K562 (cell line): ENCODE measurements around the gene MVK. TPM values are rescaled to one million over a fixed set of nuclear protein-coding genes. Genes with fewer than 3 reads are reported as not detected.

Experiments used
- CHAMP1 ChIP-seq: fragments of 450-650 bp; IDR thresholded peaks from 2 replicates; pipeline ENCODE4 v1.6.1; 2016; ENCODE audit warnings: mild to moderate bottlenecking
- E2F5 ChIP-seq: sonication (generic); formaldehyde crosslinking; IDR thresholded peaks from 2 replicates; pipeline ENCODE4 v1.8.0; 2022; ENCODE audit warnings: mild to moderate bottlenecking, missing genetic modification reagents
- GABPA ChIP-seq: fragments of 200-800 bp; sonication (Bioruptor generic); conservative IDR thresholded peaks from 2 replicates; pipeline ENCODE4 v1.6.1; 2016; ENCODE audit warnings: low read depth, missing genetic modification characterization, missing compliant biosample characterization
- HMGN3 ChIP-seq: IDR thresholded peaks from 2 replicates; pipeline ENCODE4 v1.6.1; 2011; ENCODE audit warnings: borderline replicate concordance, low read depth, mild to moderate bottlenecking, mixed read lengths, low read length; ENCODE audit not compliant: insufficient read length; ENCODE audit errors: extremely low read depth
- IRF2 ChIP-seq: sonication (generic); formaldehyde crosslinking; IDR thresholded peaks from 2 replicates; pipeline ENCODE4 v1.8.1; 2022; ENCODE audit warnings: mild to moderate bottlenecking, missing genetic modification reagents
- MEF2D ChIP-seq: conservative IDR thresholded peaks from 2 replicates; pipeline ENCODE4 v1.6.1; 2016; ENCODE audit warnings: low read depth, missing genetic modification characterization, missing compliant biosample characterization
- NR4A1 ChIP-seq, 2 experiments: fragments of 250-450 bp in 1 of 2; fragments of 450-650 bp in 1 of 2; sonication (Bioruptor Pico) in 1 of 2; IDR thresholded peaks; 2 replicates each; pipeline versions ENCODE4 v1.4.0 to v1.6.1; 2016 to 2020; ENCODE audit warnings: mild to moderate bottlenecking in 2 of 2, missing compliant biosample characterization in 1 of 2, missing genetic modification characterization in 1 of 2, moderate library complexity in 1 of 2
- TEAD1 ChIP-seq, 2 experiments: fragments of 450-650 bp in 1 of 2; sonication (generic) in 1 of 2; formaldehyde crosslinking; IDR thresholded peaks; 2 replicates each; pipeline versions ENCODE4 v1.4.0 to v1.8.0; 2020 to 2022; ENCODE audit warnings: mild to moderate bottlenecking in 2 of 2, missing genetic modification reagents in 1 of 2
- YY1 ChIP-seq, 3 experiments: IDR thresholded peaks; 2 replicates each; pipeline ENCODE4 v1.6.1; 2011; ENCODE audit warnings: low read length in 2 of 3, mild to moderate bottlenecking in 2 of 3, moderate library complexity in 2 of 3, borderline replicate concordance in 1 of 3, control low read depth in 1 of 3, low read depth in 1 of 3; ENCODE audit not compliant: insufficient read depth in 3 of 3, insufficient replicate concordance in 2 of 3, control insufficient read depth in 1 of 3, insufficient read length in 1 of 3; ENCODE audit errors: extremely low read depth in 1 of 3
- ZNF407 ChIP-seq: fragments of 450-650 bp; IDR thresholded peaks from 2 replicates; pipeline ENCODE4 v1.6.1; 2016; ENCODE audit warnings: low read depth
- ZNF707 ChIP-seq: fragments of 250-450 bp; sonication (Bioruptor Pico); conservative IDR thresholded peaks from 2 replicates; pipeline ENCODE4 v1.8.0; 2022; ENCODE audit warnings: inconsistent platforms, mild to moderate bottlenecking, moderate library complexity
- polyA plus RNA-seq, 8 experiments: library from polyadenylated mRNA; depleted of rRNA in 4 of 8; stranded (reverse) in 5 of 8; unstranded in 3 of 8; fragments of >200 nt; fragmentation: Nextera tagmentation in 2 of 8; fragmentation: Illumina TruSeq in 1 of 8; extraction: Ambion mirVana in 2 of 8; extraction: Trizol in 1 of 8; gene quantifications; 2 replicates each; pipeline versions ENCODE4 v1.2.1 to v1.2.3, GENCODE V29; 2011 to 2014; ENCODE audit warnings: inconsistent platforms in 1 of 8, missing spikeins in 1 of 8
- total RNA-seq, 7 experiments: library from RNA; depleted of rRNA in 6 of 7; stranded (reverse); fragments of >200 nt in 6 of 7; fragmentation: Illumina TruSeq in 2 of 7; extraction: Trizol in 2 of 7; gene quantifications; 2 replicates each; pipeline versions ENCODE4 v1.2.1 to v1.2.3, GENCODE V29; 2011 to 2021; ENCODE audit warnings: low replicate concordance in 1 of 7

MVK gene
- total and polyA plus RNA-seq, 9 of the 15 experiments (the other 6 are each of a cell fraction or from before 2014, with no cell fraction given), result 0.41 to 33.6 (median 18.8) TPM

- TF ChIP-seq ZNF407 (peak; percentile 96), GABPA (tag) (peak; percentile 57), E2F5 (no peak), NR4A1 (CRISPR knock-in tag; IDR thresholded peaks at IDR 0.05) (peak; percentile 64; the same call in 1 of the 2 replicates), NR4A1 (tag; IDR thresholded peaks at IDR 0.05) (peak; percentile 75; the same call in 1 of the 2 replicates), IRF2 (CRISPR knock-in tag) (no peak), TEAD1 (CRISPR knock-in tag; IDR thresholded peaks at IDR 0.05) (no peak), YY1 (IDR thresholded peaks at IDR 0.05; ENCODE audit: borderline replicate concordance in 1 of 3, control insufficient read depth in 1 of 3, extremely low read depth in 1 of 3, insufficient read depth in 3 of 3, insufficient read length in 1 of 3, insufficient replicate concordance in 2 of 3, low read depth in 1 of 3, low read length in 2 of 3) (peak in 2 of 3 experiments; percentile 35 to 74), CHAMP1 (no peak), HMGN3 (peak; percentile 87), MEF2D (tag) (peak; percentile 48; the same call in 1 of the 2 replicates), ZNF707 (CRISPR knock-in tag) (no peak)
These were observed at the start of gene MVK, which contains the start of gene MMAB (continued) for GRCh38 chr12:109573029-109573913.
